Kasumi-1 (cell line): ENCODE measurements around the gene RNF152.

Source experiments
- DNase-seq, 2 experiments: peaks; one replicate each; lab custom pipeline; 2025; lab: John Stamatoyannopoulos, UW

The RNF152 gene

DNA sequence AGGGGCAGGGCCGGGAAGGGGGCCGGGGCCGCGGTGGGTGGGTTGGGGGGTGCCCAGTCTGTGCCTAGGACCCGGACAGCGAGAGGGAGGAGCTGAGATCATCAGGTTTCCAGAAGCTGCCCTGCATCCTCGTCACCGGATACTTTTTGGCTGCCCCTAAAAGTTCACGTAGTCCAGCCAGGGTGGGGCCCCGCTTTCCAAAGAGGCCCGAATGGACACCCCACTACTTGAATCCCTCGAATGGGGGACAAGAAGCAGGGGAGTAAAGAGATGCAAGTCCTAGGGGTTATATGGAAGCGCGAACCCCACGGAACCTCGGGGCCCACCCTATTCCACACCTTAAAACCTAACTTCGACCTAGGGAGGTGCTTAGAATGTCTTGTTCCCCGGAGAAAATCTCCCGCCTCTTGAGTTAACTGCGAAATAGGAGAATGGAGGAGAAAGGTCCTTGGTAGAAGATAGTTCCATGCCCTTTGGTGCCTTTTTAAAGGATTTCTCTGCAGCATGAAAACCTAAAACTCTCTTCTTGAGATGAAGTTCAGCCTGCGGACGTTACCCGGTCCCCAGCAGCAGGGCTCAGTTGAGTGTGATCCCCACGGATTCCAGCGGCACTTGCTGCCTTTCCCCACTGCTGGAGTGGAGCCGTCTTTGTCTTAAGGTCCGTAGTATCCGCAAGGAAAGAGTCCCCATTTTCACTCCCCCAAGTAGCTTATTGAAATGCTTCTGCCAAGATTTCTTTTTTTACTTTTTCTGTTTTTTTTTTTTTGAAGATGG is 2.1 kb upstream of the RNF152 start:
- no peak for DNase-seq

DNA sequence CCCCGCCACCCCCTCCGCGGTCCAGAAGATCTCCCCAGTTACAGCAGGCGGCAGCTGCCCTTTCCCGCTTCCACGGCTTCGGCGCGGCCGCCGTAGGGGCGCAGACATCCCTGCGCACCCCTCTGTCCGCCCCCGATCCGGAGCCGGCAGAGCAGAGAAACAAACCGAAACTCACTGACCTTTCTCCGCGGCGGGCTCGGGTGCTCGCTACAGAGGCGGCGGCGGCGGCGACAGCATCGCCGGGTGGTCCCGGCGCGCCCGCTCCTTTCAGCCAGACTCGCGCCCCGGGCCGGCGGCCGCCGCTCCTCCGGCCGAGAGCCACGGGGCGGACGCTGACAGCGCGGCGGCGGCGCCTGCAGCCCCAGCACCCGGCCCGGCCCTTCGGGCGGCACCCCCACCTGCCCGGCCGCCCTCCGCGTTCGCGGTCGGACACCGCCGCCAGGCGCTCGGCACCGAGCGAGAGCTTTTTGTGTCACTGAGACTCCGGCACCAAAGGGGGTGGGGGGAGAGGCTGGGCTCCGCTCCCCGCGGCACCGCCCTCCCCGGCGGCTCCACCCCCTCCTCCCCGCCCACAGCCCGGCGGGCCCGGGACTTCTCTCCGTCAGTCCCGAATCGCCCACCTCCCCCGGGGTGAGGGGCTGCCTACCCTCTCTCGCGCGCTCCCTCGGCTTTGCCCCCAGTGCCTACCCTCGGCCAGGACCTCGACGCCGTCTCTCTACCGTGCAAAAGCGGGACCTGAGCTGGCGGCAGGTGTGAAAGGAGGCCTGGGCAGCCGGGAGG is 1.4 kb upstream of the RNF152 start:
- DNase-seq: peak; percentile 54 to 73

DNA sequence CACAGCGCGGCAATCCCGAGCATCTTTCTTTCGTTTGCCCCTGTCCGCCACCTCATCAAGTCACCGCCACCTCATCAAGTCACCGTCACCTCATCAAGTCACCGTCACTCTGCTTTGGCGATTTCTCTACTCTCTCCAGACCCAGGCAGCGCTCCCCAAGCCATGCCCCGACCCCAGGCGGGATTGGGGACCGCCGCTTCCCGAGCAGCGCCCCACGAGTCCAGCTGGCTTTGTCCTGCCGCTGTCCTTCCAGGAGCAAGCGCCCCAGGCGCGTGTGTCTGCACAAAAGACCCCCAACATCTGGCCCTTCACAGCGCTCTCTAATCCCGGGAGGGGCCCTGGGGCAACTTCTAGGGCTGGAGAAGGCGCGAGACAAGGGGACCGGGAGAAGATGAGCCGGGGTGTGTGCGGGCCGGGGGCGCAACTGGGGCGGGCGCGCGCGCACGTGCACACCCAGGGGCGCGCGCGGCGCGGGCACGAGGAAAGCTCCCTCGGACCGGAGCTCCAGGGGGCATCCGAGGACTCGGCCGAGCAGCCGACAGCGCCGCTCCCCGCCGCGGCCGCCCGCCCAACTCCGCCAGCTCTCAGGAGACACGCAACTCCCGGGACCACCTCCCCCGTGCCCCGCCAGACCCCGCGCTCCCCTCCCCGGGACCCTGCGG is 633 bp upstream of the RNF152 start:
- peak; percentile 35 to 58 for DNase-seq

DNA sequence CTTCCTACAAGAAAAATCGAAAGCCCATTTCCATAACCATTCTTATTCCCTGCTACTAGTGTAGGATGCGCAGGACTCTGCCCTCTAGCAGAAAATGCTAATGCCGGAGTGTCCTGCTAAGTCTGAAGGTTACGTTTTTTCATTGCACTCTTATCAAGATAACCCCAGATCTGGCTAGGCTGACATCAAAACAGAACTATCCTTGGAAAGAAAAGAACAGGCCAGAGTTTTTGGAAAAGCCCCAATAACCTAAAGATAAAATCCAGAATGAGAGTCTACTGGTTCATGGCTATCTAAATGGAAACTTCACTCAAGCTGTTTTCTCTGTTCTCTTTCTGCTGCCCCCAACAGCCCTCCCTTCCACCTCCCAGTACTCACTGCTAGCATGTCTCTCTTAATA is 913 bp downstream of the RNF152 start:
- no peak for DNase-seq

DNA sequence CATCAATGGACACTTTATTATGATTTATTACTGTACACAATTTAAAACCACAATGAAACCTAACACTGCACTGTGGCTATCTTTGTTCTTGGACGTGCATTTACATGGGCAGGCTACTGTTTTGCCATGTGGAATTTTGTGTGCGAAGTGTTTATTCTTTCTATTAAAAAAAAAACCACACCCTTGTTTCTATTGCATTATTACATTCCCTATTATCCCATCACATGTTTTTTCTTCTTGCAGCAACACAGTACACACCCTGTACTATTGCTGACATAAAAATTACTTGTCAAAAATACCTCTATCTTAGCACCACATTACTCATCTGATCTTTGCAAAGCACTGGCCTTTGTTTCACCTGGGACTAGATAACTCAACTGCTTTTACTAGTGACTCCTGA is 1.5 kb downstream of the RNF152 start:
- no peak for DNase-seq

DNA sequence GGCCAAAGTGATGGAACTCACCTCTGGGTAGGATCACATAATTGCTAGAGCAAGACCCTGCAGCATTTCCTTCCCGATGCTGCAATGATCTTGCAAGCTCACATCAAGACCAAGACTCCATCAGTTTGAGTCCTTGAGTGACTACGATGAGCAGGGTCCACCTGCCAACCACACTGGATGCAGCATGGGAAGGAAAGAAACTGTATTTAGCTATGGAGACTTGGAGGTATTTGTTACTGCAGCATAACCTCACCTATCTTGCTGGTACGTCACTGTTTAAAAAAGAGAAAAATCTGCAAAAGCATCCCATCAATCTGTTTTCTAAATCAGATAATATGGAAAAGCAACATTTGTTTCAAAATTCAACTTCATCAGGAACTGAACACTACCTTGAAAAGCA is 2.5 kb downstream of the RNF152 start:
- no peak for DNase-seq

DNA sequence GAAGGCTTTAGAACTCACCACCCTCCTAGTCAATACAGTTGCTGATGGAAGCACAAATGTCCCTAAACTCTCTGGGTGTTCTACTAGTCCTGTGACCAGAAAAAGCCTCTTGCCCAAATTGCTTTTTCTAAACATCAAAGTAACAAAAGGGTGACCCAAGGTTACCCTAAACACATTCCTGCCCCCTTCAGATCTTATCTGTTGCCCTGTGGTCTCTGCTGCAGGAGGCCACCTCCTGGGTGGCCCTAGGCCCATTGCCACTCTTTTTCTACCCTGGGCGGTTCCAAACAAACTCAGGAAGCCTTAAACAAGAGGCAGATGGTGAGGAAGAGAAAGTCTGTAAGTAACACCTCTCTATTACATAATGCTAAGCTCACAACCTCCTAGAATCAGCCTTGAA is 3.3 kb downstream of the RNF152 start:
- no peak for DNase-seq

DNA sequence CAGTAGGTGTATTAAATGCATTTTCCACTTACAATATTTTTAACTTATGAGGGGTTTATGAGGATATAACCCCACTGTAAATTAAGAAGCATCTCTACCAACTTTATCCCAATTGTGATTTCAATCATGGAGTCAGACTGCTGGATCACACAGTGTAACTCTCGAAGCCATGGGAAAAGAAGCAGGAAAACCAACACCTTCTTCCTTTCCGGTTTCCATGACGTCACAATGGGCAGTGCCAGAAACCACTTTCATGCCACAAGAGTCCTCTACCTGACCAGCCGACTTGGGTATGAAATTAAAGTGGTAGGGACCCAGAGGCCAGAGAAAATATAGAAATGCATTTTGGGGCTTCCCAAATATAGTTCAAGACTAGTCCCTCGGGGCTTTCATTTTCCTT is 4.2 kb downstream of the RNF152 start:
- no peak for DNase-seq

DNA sequence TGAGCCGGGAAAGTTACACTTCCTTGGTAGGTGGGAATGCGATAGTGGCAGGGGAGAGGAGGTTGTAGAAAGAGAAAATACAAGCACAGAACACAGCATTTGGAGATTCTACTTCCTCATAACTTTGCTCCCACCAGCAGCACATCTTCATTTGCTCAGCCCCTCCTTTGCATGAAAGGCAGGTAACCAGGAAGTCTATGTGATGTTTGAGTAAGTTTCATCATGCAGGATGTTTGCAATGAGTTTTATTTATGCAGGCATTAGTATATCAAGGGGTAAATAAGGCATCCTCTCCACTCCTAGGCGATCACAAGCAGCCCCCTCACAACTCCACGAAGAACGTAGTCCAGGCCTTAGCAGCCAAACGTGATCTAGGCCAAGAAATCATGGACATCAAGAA is 5.0 kb downstream of the RNF152 start:
- no peak for DNase-seq

DNA sequence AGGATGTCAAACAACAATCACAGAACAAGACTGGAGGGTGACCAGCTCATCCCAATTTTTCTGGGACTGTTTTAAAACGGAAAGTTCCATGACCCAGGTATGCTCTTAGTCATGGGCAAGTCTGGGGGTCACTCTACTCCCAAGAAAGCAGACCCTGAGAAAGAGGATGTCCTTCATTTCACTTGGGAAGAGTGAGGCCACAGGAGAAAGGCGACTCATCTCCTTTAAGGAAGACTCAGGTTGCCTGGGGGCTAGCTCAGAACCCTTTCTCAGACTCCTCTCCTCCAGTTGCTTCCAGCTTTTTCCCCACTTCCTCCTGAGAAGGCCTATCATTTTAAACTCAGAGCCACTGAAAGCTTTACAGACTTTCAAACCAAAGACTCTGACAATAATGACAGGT is 9.3 kb downstream of the RNF152 start:
- no peak for DNase-seq

DNA sequence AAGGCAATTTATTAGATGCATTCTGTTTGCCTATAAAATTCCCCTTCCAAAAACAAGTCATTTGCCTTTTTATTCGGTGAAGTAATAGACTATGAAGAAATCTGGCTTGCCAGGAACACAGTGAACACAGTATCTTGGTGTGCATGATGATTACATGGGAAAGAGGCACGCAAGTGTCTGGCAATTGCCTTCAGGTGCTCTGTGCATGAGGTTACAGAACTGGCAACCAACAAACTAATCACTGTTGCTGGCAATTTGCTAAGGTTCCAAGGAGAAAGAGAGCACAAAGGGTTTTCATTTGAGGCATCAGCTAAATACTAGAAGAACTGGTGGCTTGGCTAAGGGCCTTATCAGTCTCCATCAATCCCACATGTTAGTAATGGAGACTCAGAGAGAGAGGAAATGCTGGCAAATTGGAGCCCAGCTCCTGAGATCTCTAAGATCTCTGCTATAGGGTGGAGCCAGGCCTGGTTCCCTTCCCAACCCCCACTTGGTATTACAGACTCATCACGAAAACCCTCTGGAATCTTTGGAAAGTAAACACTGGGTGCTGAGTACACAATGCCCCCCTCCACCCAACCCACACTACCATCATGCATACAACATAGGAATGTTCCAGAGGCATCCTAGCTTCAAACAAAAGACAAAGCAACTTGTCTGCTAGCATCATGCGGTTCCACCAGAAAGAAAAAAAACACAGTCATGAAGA is 10.4 kb downstream of the RNF152 start:
- no peak for DNase-seq

DNA sequence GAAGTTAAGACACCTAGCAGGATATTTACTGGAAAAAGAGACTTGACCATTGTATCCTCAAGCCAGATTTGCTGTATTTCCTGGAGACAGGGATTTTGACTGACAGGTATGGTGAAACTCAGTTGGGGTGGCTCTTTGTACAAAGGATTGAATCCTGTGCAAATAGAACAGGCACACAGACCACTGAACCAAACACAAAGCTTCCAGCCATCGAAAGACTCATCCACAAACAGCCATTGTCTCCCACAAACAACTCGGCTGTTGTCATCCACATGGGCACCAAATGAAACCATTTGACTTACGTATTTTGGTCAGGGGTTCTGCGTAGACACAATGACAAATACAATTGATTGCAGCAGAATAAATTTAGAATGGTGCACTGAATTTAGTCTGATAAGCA is 15.9 kb downstream of the RNF152 start:
- no peak for DNase-seq

DNA sequence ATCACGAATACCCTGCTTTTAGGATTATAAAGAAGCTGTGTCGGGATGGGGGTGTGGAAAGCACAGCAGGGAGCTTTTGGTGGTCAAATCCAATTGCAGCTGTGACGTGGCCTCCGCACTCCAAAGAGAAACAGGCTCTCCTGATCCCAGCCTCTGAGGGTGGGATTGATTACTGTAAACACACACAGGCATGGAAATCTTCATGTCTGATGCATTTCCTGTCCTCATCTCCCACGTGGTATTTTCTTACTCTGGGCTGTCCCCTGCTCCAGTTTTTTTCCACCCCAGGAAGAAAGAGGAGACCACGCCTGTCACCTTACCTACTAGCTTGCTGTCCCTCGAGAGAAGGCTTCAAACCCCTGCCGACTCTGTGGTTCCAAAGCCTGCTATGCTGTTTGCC is 22.7 kb downstream of the RNF152 start:
- no peak for DNase-seq

DNA sequence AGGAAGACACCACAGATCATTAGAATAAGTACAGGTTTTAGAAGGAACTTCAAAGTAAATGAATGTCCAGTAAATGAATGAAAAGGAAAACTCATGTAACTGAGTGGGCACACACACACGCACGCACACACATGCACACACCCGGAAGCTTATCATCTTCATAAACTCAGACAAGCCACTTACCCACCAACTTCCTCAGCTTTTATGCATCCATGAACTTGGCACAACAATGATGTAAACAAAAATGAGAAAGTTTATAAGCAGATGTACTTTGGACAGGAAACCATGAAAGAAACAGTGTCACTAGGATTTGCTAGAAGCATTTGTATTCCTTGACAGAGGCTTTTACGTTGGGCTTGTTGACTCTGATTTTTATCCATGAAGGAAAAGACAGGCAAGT is 23.2 kb downstream of the RNF152 start:
- DNase-seq: no peak

DNA sequence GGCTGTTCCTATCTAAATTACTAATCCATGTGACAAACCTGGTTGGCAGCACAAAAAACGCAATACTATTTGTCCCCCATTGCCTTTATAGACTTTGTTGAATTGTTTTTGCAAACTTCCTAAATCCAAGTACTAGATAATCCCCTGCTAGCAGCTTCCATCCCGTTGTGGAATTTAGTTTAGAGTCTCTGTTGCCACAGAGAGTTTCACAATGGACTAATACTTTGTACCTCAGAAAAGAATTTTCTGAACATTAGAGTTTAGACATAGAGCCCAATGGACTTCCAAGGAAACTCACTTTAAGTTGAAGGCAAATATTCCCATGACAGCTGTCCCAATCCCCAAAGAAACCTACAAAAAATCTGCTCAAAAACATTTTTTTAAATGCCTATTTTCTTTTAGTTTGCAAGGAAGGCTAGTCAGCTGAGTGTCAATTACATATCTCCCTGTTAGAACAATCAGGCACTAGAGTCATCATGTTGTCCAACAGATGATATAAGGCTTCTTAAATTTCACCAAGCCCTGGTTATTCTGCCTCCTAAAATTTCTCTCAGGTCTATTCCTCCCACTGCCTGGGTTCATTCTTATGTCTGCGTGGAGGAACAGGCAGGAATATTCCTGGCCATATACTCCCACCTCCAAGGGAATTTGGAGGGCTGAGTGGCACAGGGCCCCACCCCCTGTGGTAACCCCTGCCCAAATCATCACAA is 27.2 kb downstream of the RNF152 start:
- DNase-seq: no peak

DNA sequence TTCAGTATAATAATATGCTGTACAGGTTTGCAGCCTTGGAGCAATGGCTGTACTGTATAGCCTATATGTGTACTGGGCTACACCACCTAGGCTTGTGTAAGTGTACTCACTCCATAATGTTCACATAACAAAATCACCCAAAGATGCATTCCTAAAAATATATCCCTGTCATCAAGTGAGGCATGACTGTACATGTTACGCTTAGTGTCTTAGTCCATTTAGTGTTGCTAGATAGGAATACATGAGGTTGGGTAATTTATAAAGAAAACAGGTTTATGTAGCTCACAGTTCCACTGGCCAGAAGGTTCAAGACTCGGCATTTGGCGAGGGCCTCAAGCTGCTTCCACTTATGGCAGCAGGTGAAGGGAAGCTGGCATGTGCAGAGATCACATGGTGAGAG is 31.4 kb downstream of the RNF152 start:
- DNase-seq: no peak

DNA sequence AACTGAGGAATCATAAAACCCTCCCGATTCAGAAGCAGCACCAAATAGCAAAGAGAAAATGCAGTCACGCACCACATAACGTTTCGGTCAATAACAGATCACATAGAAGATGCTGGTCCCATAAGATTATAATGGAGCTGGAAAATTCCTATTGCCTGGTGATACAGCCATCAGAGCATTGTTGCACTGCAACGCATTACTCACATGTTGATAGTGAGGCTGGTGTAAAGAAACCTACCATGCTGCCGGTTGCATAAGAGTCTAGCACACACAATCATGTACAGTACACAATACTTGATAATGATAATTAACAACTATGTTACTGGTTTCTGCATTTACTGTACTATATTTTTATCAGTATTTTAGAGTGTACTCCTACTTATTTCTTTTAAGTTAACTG is 32.5 kb downstream of the RNF152 start:
- DNase-seq: no peak

DNA sequence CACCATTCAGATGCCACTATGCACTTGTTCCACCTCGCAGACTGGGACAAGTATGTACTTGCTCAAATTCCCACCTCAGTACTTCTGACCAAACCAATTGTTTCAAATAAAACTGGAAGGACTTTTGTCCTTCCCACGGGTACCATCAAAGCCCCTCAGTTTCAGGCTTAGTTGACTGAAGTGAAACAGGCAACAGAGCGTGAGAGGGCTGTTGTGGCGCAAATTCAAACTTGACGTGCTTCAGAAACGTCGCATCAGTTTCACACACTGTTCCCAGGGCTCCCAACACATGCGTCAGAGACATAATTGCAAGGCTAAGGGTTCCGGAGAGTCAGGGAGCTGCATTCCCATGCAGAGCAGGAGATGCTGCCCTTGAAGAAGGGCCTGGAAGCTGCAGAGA is 33.7 kb downstream of the RNF152 start:
- DNase-seq: no peak

DNA sequence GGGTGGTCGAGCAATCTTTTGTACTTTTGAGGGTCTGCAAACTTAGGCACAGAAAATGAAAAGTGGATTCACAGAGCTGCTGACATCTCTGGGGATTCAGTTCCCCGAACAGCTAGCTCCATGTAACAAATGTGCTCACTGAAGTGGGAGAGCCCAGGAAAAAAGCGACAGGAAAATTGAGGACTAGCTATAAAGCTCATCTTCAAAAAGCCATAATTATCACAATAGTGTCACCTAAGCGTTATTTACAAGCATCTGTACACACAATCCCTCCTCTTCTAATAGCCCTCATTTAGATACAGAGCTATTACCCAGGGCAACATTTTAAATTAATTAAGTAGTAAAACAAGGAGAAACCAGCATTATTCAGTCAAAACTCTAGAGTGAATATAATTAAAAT is 36.1 kb downstream of the RNF152 start:
- no peak for DNase-seq

DNA sequence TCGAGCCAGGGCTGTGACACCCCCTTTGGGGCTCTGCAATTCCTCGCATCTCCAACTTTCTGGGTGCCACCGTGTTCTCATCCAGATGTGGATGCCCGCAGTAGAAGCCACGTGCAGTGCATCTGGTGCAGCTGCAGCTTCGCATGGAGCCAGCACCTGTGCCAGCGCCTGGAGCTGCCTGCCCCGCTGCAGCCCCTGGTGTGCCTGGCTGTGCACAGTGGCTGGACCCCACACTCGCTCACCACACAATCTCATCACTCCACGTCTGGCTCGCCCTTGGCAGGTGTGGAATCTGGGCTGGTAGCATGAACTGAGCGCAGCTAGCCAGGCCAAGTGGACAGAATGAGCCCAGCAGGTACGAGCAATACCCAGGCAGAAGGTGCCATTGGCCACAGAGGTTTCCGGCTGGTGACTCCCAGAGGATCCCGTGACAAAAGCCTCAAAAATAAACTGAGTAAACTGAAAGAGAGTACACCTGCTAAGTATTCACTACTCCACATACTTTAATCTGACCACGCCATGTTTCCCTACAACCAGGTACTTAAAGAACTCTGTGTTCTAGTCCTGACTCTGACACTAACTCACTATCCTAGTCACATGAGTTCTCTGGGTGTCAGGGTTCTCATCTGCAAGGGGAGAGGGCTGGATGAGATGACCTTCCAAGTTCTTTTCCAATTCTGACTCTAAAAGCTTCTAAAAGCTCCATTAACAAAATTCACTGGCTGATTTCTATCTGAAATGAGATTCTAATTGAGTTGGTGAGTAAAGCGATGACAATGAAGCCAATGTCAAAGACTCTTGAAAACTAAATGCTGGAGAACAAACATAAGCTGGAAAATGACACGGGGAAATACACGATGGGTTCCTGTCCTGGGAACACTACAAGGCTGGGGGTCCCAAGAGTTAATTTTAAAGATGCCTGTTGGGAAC is 37.1 kb downstream of the RNF152 start:
- DNase-seq: no peak
